Hindlimb muscle (tissue), 1 donor: ENCODE results near the gene LRRC1. TPM values are rescaled to one million over a fixed set of nuclear protein-coding genes. Genes with fewer than 3 reads are reported as not detected.

Experiments used
- DNase-seq: peaks from one replicate; pipeline ENCODE4 v3.0.0-alpha.2; 2013
- polyA plus RNA-seq: library from polyadenylated mRNA; unstranded; fragments of 120-200 nt; gene quantifications from one replicate; pipeline ENCODE4 v1.2.1, GENCODE V29; 2013; ENCODE audit not compliant: insufficient read length

Gene LRRC1
- polyA plus RNA-seq, 1 donor: 8.3 TPM

- DNase-seq: no peak
Measured at GRCh38 chr6:53929041-53929820, 134.4 kb downstream of the LRRC1 start.

GRCh38 chr6:53929821-53930120, 135.0 kb downstream of the LRRC1 start:
- no peak for DNase-seq

- DNase-seq: no peak
Measured at GRCh38 chr6:53930330-53930729, 135.5 kb downstream of the LRRC1 start.

GRCh38 chr6:53931086-53931485, 136.3 kb downstream of the LRRC1 start:
- no peak for DNase-seq

GRCh38 chr6:53932516-53932915, 137.7 kb downstream of the LRRC1 start:
- no peak for DNase-seq

GRCh38 chr6:53934023-53934422, 139.2 kb downstream of the LRRC1 start:
- no peak for DNase-seq

GRCh38 chr6:53937461-53937860, 142.7 kb downstream of the LRRC1 start:
- no peak for DNase-seq

GRCh38 chr6:53938810-53939209, 144.0 kb downstream of the LRRC1 start:
- no peak for DNase-seq

GRCh38 chr6:53939830-53940229, 145.0 kb downstream of the LRRC1 start:
- no peak for DNase-seq

- DNase-seq: peak; percentile 55
Measured at GRCh38 chr6:53943395-53943794, 148.6 kb downstream of the LRRC1 start.

GRCh38 chr6:53944091-53944490, 149.3 kb downstream of the LRRC1 start:
- peak; percentile 15 for DNase-seq

- DNase-seq: no peak
Measured at GRCh38 chr6:53944543-53944942, 149.7 kb downstream of the LRRC1 start.

- DNase-seq: no peak
Measured at GRCh38 chr6:53945765-53946407, 151.1 kb downstream of the LRRC1 start.

GRCh38 chr6:53947780-53948179, 153.0 kb downstream of the LRRC1 start:
- DNase-seq: no peak

GRCh38 chr6:53951383-53951782, 156.6 kb downstream of the LRRC1 start:
- no peak for DNase-seq

GRCh38 chr6:53956068-53956711, 161.4 kb downstream of the LRRC1 start:
- DNase-seq: peak; percentile 69

- DNase-seq: no peak
Measured at GRCh38 chr6:53956804-53957203, 162.0 kb downstream of the LRRC1 start.

- no peak for DNase-seq
Measured at GRCh38 chr6:53959717-53960116, 164.9 kb downstream of the LRRC1 start.

- no peak for DNase-seq
Measured at GRCh38 chr6:53960311-53960710, 165.5 kb downstream of the LRRC1 start.

GRCh38 chr6:53961679-53962370, 167.0 kb downstream of the LRRC1 start:
- no peak for DNase-seq

- no peak for DNase-seq
Measured at GRCh38 chr6:53962646-53963045, 167.8 kb downstream of the LRRC1 start.

- DNase-seq: no peak
Measured at GRCh38 chr6:53967415-53967814, 172.6 kb downstream of the LRRC1 start.
